A172 (cell line): ENCODE data around the gene CDH7. TPM values are rescaled to one million over a fixed set of nuclear protein-coding genes. Genes with fewer than 3 reads are reported as not detected.

Experiments used
- DNase-seq: peaks from one replicate; pipeline ENCODE4 v3.0.0-alpha.2; 2015; ENCODE audit warnings: low spot score
- total RNA-seq: library from RNA; depleted of rRNA; stranded (reverse); fragments of >200 nt; shearing (Covaris generic); gene quantifications from 2 replicates; pipeline ENCODE4 v1.2.3, GENCODE V29; 2014

The CDH7 gene
- total RNA-seq, 1 experiment from 2014 or later, result not detected

- DNase-seq, result no peak
Measured at GRCh38 chr18:65907281-65907680, 156.5 kb downstream of the CDH7 start.

GRCh38 chr18:65919018-65919417 is 168.2 kb downstream of the CDH7 start:
- DNase-seq, result no peak

GRCh38 chr18:65919663-65920062 is 168.9 kb downstream of the CDH7 start:
- DNase-seq, result no peak

- no peak for DNase-seq
Measured at GRCh38 chr18:65922103-65922502, 171.3 kb downstream of the CDH7 start.

- no peak for DNase-seq
Measured at GRCh38 chr18:65924904-65925303, 174.1 kb downstream of the CDH7 start.

GRCh38 chr18:65934874-65935273 is 184.1 kb downstream of the CDH7 start:
- DNase-seq, result no peak

GRCh38 chr18:65936678-65937077 is 185.9 kb downstream of the CDH7 start:
- DNase-seq, result no peak

- no peak for DNase-seq
Measured at GRCh38 chr18:65937180-65937579, 186.4 kb downstream of the CDH7 start.

- peak; percentile 50 for DNase-seq
Measured at GRCh38 chr18:65938592-65939372, 188.0 kb downstream of the CDH7 start.
